BLaER1 treated with 17β-estradiol and CSF1 and Interleukin-3, amounts not matched to agents 10 nM and 100 nM (cell line): ENCODE data around the gene CDS2.
A peak's percentile ranks its signal among the peaks of the same experiment; 100 is the strongest.

Source experiments
- H3K27ac ChIP-seq, 11 experiments: shearing (Covaris generic); formaldehyde crosslinking; 2 replicates each; pipeline ENCODE4 v1.8.1; 2022
- H3K27me3 ChIP-seq, 11 experiments: shearing (Covaris generic); formaldehyde crosslinking; 2 replicates each; pipeline ENCODE4 v1.8.1; 2022
- H3K36me3 ChIP-seq, 11 experiments: shearing (Covaris generic); formaldehyde crosslinking; 2 replicates each; pipeline ENCODE4 v1.8.1; 2022
- H3K4me1 ChIP-seq, 10 experiments: shearing (Covaris generic); formaldehyde crosslinking; 2 replicates each; pipeline ENCODE4 v1.8.1; 2022
- H3K4me2 ChIP-seq, 11 experiments: shearing (Covaris generic); formaldehyde crosslinking; 2 replicates each; pipeline ENCODE4 v1.8.1; 2022
- H3K4me3 ChIP-seq, 10 experiments: shearing (Covaris generic); formaldehyde crosslinking; 2 replicates each; pipeline ENCODE4 v1.8.1; 2022
- H3K9ac ChIP-seq, 11 experiments: shearing (Covaris generic); formaldehyde crosslinking; 2 replicates each; pipeline ENCODE4 v1.8.1; 2022
- H3K9me3 ChIP-seq, 11 experiments: shearing (Covaris generic); formaldehyde crosslinking; replicated peaks in 1 of 11; 2 replicates each; pipeline ENCODE4 v1.8.1; 2022
- H4K20me1 ChIP-seq, 11 experiments: shearing (Covaris generic); formaldehyde crosslinking; 2 replicates each; pipeline ENCODE4 v1.8.1; 2022
- Cebpa-rat ChIP-seq, 11 experiments: shearing (Covaris generic); IDR thresholded peaks; 2 replicates each; pipeline ENCODE4 v1.8.1; 2022

The CDS2 gene

DNA sequence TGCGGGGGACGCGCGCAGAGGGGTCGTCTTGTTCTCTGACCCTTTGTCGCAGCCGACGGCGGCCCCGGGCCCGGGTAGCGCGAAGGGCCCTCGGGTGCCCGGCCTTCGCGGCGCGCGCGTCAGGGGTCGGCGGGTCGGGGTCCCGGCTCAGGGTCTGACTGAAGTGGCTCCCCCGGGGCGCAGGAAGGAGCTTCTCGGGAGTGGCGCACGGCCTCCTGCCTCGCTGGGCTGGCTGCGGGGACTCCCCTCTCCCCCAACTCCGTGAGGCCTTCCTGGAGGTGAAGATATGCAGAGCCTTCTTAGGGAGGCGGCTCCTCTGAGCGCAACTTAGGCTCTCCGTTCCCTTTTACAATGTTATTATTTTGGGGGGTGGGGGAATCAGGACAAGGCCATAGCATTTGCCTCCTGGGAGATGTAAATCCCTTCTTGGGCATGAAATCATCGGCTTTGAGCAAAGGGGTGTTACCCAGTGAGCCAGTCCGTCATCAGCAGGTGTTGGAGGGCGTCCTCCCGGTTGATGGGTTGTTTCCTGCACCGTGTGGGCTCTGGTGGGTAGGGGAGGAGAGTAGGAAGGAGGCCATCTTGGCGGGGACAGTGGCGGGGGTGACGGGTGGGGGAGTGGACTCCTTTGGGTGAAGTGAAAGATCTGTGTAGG is 523 bp downstream of the CDS2 start:
- Histone ChIP-seq H3K4me2 (peak overlapping the region; percentile 80 to 98 (median 89)), H3K27me3 (no peaks in the 10 kb centered on the region), H3K9ac (peak overlapping the region; percentile 81 to 95 (median 89)), H3K4me3 (peak overlapping the region; percentile 77 to 98 (median 91)), H3K9me3 (no peaks in the 10 kb centered on the region), H3K4me1 (peaks cover 30 to 42% (median 36%) of the 10 kb centered on the region in 10 experiments), H3K27ac (peak overlapping the region; percentile 76 to 93 (median 86)), H4K20me1 (peaks cover 3 to 39% (median 24%) of the 10 kb centered on the region in 11 experiments; a peak in 14 of 22 replicates), H3K36me3 (peaks cover 0 to 10% (median 0%) of the 10 kb centered on the region in 11 experiments; a peak in 3 of 22 replicates)
- no peak for TF ChIP-seq Cebpa-rat (IDR thresholded peaks at IDR 0.05)

DNA sequence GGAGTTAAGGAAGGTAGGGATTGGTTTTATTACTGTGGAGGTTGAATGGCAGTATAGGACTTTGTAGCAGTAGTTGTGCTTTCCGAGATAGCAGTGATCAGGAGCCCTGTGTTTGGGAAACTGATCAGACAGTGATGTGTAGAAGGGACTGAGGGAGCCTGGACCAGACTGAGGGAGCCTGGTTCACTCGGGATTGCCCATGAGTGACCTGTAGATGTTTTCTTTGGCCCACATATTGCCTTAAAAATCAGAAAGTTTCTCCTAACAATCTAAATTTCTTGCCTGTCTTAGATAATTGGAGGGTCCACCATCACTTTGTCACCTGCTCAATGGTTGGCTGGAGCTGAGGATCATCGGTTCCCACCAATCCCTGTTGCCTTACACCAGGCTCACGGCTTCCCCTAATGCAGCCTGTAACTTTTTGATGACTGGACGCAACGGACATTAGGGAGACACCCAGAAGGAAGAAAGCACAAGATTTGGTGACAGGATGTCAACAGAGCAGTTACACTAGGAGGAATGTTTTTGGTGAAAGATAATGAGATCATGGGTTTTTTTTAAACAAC is 1.1 kb downstream of the CDS2 start:
- peak overlapping the region; percentile 81 to 95 (median 89) for H3K9ac ChIP-seq
- peaks cover 0 to 12% (median 2%) of the 10 kb centered on the region in 11 experiments; a peak in 5 of 22 replicates for H3K36me3 ChIP-seq
- no peak for TF ChIP-seq Cebpa-rat (IDR thresholded peaks at IDR 0.05)
- peaks cover 30 to 42% (median 36%) of the 10 kb centered on the region in 10 experiments for H3K4me1 ChIP-seq
- no peaks in the 10 kb centered on the region for H3K27me3 ChIP-seq
- peak overlapping the region; percentile 77 to 98 (median 91) for H3K4me3 ChIP-seq
- H3K9me3 ChIP-seq = no peaks in the 10 kb centered on the region
- H3K27ac ChIP-seq = peak overlapping the region; percentile 76 to 93 (median 86)
- peaks cover 3 to 45% (median 24%) of the 10 kb centered on the region in 11 experiments; a peak in 14 of 22 replicates for H4K20me1 ChIP-seq
- H3K4me2 ChIP-seq = peak overlapping the region; percentile 80 to 98 (median 89)

DNA sequence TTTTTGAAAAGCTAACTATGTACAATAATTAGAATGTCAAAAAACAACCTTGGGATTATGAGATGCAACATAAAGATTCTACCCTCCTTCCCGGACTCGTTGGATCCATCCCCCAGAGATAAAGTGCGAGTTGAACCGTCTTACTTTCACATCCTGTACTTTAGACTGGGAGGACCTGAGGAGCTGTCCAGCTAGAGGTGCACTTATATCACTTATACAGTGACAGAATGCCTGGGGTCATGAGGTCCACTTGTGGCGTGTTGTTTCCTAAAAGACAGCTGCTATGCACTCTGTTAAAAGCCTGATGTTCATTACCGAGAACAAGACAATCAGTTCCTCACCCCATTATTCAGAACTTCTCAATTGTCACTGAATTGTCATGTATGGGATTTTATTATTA is 2.1 kb downstream of the CDS2 start:
- H3K4me2 ChIP-seq = peak overlapping the region; percentile 80 to 98 (median 89)

DNA sequence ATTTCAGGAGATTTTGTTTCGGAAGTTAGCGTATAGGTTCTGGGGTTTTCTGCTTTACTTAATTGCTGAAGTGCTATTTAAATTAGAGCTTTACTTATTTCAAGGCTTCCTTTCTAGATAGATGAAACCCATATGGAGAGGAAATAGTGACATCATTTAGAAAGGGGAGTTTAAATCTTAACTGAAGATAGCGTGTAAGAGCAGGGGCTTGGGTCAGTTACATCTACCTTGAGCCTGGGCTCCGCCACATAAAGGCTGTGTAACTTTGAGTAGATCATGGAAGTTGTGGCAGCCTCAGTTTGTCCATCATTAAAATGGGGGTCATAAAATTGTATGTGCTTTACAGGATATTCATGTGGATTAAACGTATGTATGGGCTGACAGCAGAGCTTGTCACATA is 4.7 kb downstream of the CDS2 start:
- no peak for TF ChIP-seq Cebpa-rat (IDR thresholded peaks at IDR 0.05)
- H3K9ac ChIP-seq = no peak overlapping the region
- H3K4me3 ChIP-seq = no peak overlapping the region
- H3K27me3 ChIP-seq = no peaks in the 10 kb centered on the region
- H3K9me3 ChIP-seq = no peaks in the 10 kb centered on the region
- peak overlapping the region in 7 of 11 experiments; percentile 6 to 45 (median 29); a peak in 10 of 22 replicates for H3K4me2 ChIP-seq
- H3K27ac ChIP-seq = no peak overlapping the region; a peak in 1 of 22 replicates
- H4K20me1 ChIP-seq = peaks cover 13 to 81% (median 54%) of the 10 kb centered on the region in 11 experiments; a peak in 20 of 22 replicates
- peaks cover 37 to 59% (median 48%) of the 10 kb centered on the region in 10 experiments for H3K4me1 ChIP-seq
- H3K36me3 ChIP-seq = peaks cover 0 to 16% (median 4%) of the 10 kb centered on the region in 11 experiments; a peak in 6 of 22 replicates

More for the DNA sequence above, 2.1 kb downstream of the CDS2 start:
- H3K36me3 ChIP-seq = peaks cover 0 to 16% (median 4%) of the 10 kb centered on the region in 11 experiments; a peak in 5 of 22 replicates
- H3K4me1 ChIP-seq = peaks cover 30 to 42% (median 36%) of the 10 kb centered on the region in 10 experiments
- H4K20me1 ChIP-seq = peaks cover 4 to 55% (median 32%) of the 10 kb centered on the region in 11 experiments; a peak in 15 of 22 replicates
- TF ChIP-seq Cebpa-rat (IDR thresholded peaks at IDR 0.05) = no peak
- no peaks in the 10 kb centered on the region for H3K9me3 ChIP-seq
- peak overlapping the region in 1 of 10 experiments; percentile 87; a peak in 1 of 20 replicates for H3K4me3 ChIP-seq
- peak overlapping the region in 2 of 11 experiments; percentile 86 to 91; a peak in 2 of 22 replicates for H3K27ac ChIP-seq
- H3K9ac ChIP-seq = peak overlapping the region in 7 of 11 experiments; percentile 5 to 95 (median 93); a peak in 7 of 22 replicates
- no peaks in the 10 kb centered on the region for H3K27me3 ChIP-seq

DNA sequence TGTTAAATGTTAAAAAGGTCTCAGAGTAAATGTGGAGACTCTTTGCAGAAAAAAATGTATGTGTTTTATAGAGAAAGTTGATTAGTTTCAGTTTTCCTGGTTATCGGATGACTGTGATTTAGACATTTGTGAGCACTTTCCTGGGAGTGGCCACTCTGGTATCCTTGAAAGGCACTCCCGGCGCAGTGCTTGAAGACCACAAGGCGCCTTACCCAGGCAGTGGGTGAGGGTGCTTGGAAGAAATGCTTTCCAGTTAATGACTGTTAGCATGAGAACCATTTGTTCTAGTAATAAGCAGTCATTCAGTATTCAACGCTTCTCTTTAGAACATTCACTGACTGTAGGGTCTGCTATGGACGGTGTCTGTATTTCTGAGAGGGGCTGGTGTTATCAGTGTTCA is 7.2 kb downstream of the CDS2 start:
- Histone ChIP-seq H3K9ac (no peak overlapping the region), H3K27ac (no peak overlapping the region), H3K9me3 (no peaks in the 10 kb centered on the region), H3K4me3 (no peak overlapping the region), H3K4me2 (no peak overlapping the region; a peak in 2 of 22 replicates), H3K4me1 (peaks cover 29 to 53% (median 39%) of the 10 kb centered on the region in 10 experiments), H3K27me3 (no peaks in the 10 kb centered on the region), H3K36me3 (peaks cover 0 to 39% (median 13%) of the 10 kb centered on the region in 11 experiments; a peak in 11 of 22 replicates), H4K20me1 (peaks cover 10 to 96% (median 53%) of the 10 kb centered on the region in 11 experiments; a peak in 20 of 22 replicates)
- TF ChIP-seq Cebpa-rat (IDR thresholded peaks at IDR 0.05) = no peak

DNA sequence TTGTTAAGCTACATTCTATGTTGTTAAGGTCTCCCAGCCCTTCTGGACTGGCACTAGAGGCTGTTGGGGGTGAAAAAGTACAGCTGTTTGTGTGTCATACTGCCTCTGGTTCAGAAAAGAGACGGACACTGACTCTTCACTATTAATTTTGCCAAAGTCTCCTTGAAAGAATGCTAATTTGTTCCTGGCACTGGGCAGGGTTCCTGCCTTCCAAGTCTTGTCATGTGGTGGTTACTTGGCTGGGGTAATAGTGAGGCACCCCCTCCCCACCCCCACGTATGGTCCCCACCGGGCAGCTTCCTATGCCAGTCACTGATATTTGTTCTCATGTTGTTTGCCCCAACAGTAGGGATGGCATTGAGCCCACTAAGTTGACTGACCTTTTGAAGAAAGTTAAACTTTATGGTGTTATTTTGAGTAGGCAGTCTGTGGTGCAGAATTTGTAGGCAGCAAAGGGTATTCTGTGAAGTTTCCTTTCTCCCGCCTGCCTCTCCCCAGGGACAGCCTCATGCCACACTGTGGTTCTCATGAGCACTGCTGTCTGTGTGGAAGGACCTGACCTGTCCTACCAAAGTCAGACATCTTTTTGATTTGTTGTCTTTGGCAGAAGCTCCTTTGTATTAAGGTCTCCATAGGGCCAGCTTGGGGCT is 8.7 kb downstream of the CDS2 start:
- peaks cover 9 to 97% (median 55%) of the 10 kb centered on the region in 11 experiments; a peak in 19 of 22 replicates for H4K20me1 ChIP-seq
- peak overlapping the region in 4 of 11 experiments; percentile 7 to 36 (median 24); a peak in 3 of 22 replicates for H3K27ac ChIP-seq
- peak overlapping the region in 1 of 10 experiments; percentile 2; a peak in 2 of 20 replicates for H3K4me3 ChIP-seq
- H3K36me3 ChIP-seq = peaks cover 0 to 30% (median 9%) of the 10 kb centered on the region in 11 experiments; a peak in 10 of 22 replicates
- no peaks in the 10 kb centered on the region for H3K27me3 ChIP-seq
- TF ChIP-seq Cebpa-rat (IDR thresholded peaks at IDR 0.05) = no peak
- peaks cover 24 to 48% (median 35%) of the 10 kb centered on the region in 10 experiments for H3K4me1 ChIP-seq
- H3K4me2 ChIP-seq = peak overlapping the region; percentile 62 to 92 (median 72)
- no peaks in the 10 kb centered on the region for H3K9me3 ChIP-seq
- peak overlapping the region in 9 of 11 experiments; percentile 1 to 58 (median 39); a peak in 11 of 22 replicates for H3K9ac ChIP-seq

DNA sequence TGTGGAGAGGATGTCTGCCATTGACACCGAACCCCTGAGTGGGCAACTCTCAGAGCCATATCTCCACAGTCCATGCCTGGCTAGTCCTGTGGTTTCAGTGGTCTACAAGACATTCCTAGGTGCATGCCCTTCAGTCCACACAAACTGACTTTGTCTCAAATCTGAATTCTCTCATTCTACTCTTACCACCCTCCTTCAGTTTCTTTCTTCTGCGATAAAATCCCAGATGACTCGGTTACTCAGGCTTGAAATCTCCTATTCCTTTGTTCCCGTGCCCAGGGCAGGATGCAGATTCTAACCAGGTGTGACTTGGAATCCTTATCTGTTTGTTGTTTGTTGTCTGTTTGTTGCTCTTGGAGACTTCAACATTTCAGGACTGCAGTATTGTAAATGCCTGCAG is 9.3 kb downstream of the CDS2 start:
- H3K4me2 ChIP-seq = peak overlapping the region; percentile 62 to 92 (median 72)

DNA sequence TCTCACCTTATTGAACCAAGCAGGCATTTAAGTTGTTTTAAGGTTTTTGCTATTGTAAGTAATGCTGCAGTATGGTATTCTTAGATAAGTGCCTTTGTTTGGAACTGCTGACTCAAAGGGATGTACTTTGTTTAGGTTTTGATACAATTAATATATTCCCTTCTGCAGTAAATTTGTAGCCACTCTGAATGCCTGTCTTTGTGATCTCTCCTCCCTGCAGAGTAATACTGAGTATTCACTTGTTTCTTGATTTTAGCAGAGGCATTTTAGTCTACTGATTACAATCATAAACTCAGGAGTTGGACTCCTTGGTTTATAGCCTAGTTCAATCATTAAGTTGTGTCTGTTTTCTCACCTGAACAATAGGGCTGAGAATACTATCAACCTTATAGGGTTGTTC is 13.4 kb downstream of the CDS2 start:
- Histone ChIP-seq H3K4me3 (no peak overlapping the region), H3K27ac (no peak overlapping the region), H3K9ac (no peak overlapping the region), H3K4me2 (no peak overlapping the region), H3K9me3 (no peaks in the 10 kb centered on the region), H3K27me3 (no peaks in the 10 kb centered on the region), H3K4me1 (peaks cover 21 to 56% (median 35%) of the 10 kb centered on the region in 10 experiments), H3K36me3 (peaks cover 0 to 28% (median 13%) of the 10 kb centered on the region in 11 experiments; a peak in 13 of 22 replicates), H4K20me1 (peaks cover 11 to 97% (median 53%) of the 10 kb centered on the region in 11 experiments; a peak in 19 of 22 replicates)
- TF ChIP-seq Cebpa-rat (IDR thresholded peaks at IDR 0.05) = no peak

More for the DNA sequence above, 9.3 kb downstream of the CDS2 start:
- H3K4me1 ChIP-seq = peaks cover 25 to 45% (median 37%) of the 10 kb centered on the region in 10 experiments
- peaks cover 13 to 100% (median 56%) of the 10 kb centered on the region in 11 experiments; a peak in 19 of 22 replicates for H4K20me1 ChIP-seq
- H3K36me3 ChIP-seq = peaks cover 0 to 30% (median 9%) of the 10 kb centered on the region in 11 experiments; a peak in 10 of 22 replicates
- no peak for TF ChIP-seq Cebpa-rat (IDR thresholded peaks at IDR 0.05)
- H3K27me3 ChIP-seq = no peaks in the 10 kb centered on the region
- no peak overlapping the region; a peak in 2 of 20 replicates for H3K4me3 ChIP-seq
- no peaks in the 10 kb centered on the region for H3K9me3 ChIP-seq
- H3K9ac ChIP-seq = peak overlapping the region in 8 of 11 experiments; percentile 1 to 58 (median 29); a peak in 8 of 22 replicates
- peak overlapping the region in 2 of 11 experiments; percentile 15 to 32; a peak in 1 of 22 replicates for H3K27ac ChIP-seq
